HG02938 (cell line): ENCODE results near the gene GDF11.

Source experiments
- ATAC-seq: cut with Tn5 transposase; IDR thresholded peaks from one replicate; pipeline ENCODE4 v1.9.1; 2021; ENCODE audit warnings: mild to moderate bottlenecking, moderate library complexity; ENCODE audit not compliant: unreplicated experiment

Gene GDF11

DNA sequence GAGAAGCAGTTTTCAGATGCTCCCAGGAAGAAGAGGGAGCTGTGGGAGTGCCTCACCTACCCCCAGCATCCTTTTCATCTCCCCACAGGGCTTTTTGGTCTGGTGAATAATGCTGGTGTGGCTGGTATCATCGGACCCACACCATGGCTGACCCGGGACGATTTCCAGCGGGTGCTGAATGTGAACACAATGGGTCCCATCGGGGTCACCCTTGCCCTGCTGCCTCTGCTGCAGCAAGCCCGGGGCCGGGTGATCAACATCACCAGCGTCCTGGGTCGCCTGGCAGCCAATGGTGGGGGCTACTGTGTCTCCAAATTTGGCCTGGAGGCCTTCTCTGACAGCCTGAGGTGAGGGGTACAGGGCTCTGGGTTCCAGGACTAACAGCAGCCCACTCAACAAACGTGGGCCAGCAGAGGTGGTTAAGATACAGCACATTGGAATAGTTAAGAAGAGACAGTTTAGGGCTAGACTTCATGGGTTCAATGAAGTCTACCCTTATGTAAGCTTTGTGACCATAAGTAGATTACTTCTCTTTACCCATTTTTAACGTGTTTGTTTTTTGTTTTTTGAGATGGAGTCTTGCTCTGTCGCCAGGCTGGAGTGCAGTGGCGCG is 21.2 kb upstream of the GDF11 start:
- no peak for ATAC-seq

GRCh38 chr12:55722948-55723347 is 20.0 kb upstream of the GDF11 start:
- ATAC-seq: no peak

- no peak for ATAC-seq
Observed at GRCh38 chr12:55723516-55724225, 19.3 kb upstream of the GDF11 start.

DNA sequence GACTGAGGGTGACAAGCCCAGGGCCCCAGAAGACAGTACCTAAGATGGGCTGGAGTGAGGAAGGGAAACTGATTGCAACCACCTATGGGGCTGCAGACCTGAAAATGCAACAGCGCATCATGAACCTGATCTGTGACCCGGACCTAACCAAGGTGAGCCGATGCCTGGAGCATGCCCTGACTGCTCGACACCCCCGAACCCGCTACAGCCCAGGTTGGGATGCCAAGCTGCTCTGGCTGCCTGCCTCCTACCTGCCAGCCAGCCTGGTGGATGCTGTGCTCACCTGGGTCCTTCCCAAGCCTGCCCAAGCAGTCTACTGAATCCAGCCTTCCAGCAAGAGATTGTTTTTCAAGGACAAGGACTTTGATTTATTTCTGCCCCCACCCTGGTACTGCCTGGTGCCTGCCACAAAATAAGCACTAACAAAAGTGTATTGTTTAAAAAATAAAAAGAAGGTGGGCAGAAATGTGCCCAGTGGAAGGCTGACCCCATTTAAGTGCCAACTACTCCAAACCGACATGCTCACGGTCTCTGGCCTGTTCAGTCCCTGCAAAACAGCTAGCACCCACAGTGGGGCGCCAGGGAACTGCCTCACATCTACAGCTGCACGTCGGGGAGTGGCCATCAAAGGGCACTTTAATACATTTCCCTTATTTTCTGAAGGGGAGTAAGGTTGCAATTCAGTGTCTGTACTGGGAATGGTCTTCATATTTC is 18.5 kb upstream of the GDF11 start:
- ATAC-seq: no peak

GRCh38 chr12:55724940-55725309 is 18.0 kb upstream of the GDF11 start:
- no peak for ATAC-seq

GRCh38 chr12:55725556-55725955 is 17.4 kb upstream of the GDF11 start:
- ATAC-seq: no peak

DNA sequence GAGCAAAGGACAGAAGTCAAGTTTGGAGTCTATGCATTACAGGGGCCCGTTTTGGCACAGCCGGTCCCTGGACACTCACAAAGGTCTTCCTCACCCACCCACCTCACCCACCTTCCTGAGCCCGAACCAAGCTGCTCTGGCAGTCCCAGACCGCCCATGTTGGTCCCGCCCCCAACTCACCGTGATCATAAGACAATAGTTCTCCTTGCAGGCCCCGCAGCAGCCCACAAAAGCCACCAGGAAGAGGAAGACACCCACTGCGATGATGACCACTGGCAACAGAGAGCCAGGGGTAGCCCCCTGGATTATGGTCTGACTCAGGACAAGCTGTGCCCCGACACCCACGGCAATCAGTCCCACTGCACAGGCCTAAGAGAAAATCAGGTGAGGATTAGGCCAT is 16.0 kb upstream of the GDF11 start:
- ATAC-seq: no peak

DNA sequence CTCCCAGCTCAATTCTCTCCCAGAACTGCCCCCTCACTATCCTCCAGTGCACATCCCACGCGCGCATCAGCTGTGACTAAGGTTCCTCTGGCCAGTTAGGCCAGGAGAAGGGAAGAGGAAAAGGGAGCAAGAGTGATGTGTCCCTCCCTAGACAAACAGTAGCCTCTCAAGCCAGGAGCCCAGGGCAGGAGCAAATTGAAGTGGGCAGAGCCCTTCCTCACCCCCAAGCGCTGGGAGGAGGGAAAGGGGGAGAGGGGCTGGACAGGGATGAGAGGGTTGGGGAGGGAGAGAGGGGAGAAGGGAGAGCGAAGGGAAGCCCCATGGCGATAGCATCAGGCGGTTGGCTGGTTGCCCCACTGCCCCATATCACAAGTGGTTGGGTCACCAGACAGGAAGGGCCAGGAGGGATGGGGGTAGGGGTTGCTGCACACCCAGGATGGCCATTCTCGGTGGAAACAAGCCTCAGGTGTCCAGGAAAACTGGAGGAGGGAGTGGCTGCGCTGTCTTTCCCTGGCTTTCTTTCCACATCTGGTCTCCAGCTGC is 15.2 kb upstream of the GDF11 start:
- ATAC-seq: no peak

DNA sequence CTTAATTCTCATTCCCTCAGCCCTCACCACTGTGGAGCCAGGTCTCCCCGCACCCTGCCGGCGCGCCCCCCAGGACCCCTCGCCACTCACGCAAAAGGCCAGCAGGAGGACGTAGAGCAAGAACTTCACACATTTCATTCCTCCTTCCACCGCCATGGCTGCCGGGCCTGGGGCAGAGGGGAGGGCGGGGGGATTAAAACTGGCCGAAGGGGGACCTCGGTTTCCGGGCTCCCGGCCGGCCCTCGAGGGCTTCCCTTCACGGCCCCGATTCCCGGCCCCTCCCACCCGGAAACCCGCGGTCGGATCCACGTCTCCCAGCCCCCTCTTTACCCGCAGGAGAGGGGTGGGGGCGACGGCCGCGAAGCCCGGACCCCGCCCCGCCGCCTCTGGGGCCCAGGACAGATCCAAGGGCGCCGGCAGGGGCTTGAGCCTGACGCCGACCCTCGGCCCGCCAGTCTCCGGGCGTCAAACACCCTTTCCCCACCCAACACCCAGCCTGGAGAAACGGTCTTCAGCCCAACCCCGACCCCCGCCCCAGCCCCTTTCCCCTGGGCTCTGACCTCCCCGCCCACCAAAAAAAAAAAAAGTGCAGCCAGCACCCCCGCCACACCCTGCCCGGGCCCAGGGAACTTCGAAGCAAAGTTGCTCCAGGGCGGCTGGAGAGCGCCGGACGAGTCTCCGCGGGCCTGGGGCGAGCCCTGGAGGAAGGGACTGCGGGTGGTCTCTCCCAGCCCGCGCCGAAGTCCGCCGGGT is 14.6 kb upstream of the GDF11 start:
- ATAC-seq: peak; percentile 17

DNA sequence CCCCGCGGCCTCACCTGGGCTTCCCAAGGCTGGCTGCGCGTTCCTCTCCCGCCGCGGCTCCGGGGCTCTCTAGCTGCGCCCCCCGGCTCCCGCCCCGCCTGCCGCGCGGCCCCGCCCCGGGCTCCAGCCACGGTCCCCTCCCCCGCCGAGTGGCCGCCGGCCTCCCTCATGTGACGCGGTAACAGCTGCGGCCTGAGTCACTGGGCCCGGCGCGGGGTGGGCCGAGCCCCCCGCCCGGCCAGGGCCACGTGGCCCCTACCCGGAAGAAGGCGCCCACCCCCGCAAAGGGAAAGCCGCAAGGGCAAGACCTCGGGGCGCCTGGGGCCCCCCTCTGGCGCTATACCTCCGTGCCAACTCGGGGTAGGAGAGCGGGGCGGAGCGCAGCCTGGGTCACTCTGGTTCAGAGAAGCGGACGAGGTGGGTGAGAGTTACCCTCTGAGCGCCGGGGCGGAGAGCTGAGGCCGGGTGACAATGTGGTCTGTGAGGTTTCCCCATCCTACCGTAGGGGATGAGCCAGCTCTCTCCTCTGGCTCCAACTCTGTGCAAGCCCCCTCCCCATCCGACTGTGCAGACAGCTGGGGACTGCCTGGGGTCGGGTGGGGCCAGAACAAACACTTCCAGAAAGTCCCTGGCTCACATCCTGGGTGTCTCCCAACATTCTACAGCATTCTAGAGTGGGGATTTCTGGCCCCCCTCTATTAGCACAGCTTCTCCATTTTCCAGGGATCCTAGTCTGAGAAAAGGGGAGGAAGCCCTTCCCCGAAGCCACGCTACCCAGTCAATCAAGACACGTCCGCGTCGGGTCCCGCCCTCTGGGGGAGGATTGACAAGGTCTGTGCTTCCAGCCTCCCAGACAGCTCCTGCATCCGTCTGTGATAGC is 13.7 kb upstream of the GDF11 start, which contains the start of gene CD63:
Gene CD63 (minus strand): TSS at position 71 of the 880 bp plus-strand sequence. CDS start 668 bp downstream, outside the sequence.
- ATAC-seq: peak; percentile 53

DNA sequence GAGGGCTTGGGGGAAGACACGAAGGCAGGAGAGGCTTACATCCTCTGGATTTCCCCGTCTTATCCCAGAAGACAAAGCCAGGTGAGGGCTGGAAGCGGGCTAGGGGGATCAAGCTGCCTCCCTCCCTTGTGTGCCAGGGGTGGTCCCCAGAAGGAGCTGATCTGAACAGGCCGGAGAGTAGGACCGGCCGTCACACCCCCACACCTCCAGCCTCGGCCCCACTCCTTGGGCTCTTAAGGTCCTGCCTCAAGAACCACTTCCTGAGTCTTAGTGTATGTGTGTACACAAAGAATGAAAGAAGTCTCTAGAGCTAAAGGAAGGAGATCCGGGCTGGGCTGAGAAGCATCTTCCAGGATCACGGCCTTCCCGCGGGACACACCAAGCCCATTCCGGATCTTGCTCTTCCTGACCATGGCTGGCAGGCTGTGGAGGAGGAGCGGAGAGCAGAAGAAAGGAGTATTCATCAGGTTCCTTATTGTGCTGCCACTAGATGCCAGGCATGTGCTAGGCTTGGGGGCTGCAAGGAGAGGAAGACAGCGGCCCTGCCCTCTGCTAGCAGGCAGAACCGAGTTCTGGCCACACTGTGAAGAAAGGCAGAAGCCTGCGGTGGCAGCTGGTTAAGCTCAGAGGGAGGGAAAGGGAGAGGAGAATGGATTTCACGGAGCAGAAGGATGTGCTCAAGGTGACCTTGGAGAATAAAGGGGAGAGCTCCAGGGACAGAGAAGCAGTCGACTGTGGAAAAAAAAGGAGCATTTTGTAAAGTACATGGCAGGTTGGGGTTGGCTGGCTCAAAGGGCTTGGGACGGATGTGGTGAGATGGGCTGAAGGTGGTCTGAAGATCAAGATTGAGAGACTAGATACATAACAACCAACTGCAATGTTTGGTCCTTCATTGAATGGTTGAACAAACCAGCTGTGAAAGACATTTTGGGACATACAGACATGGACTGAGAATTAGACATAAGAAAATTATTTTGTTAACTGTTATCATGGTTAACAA is 12.8 kb upstream of the GDF11 start:
- peak; percentile 51 for ATAC-seq

DNA sequence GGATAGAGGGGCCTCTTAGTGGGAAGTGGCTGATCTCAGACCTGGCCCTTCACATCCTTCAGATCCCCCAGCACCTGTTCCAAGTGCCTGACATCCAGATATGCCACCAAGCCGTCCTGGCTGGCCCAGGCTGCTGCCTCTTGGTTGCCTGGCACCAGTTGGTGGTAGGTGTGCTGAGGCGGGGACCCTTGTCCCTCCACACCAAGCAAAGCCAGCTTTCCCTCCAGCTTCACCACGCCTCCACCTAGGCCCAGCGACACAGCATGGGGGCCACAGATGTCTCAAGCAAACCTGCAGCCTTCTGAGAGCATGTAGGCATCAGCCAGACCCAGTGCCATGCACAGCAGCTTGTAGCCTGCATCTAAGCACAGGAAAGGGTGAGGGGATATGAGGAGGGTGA is 10.6 kb upstream of the GDF11 start:
- no peak for ATAC-seq

DNA sequence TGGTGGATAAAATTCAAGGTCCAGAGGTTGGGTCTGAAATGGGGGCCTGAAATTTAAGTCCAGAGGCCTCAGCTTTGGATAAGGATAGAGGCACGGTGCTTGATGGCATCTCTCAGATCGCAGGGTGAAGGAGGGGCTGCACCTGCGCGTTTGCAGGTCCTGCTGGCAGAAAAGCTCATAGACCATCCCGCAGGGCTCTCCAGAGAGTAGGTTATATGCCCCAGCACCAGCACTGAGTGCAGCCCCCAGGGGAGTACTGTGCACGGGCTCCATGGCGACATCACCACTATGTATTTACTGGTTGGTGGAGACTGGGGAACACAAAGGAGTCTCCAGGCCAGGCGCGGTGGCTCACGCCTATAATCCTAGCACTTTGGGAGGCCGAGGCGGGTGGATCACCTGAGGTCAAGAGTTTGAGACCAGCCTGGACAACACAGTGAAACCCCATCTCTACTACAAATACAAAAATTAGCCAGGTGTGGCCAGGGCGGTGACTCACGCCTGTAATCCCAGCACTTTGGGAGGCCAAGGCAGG is 9.8 kb upstream of the GDF11 start:
- ATAC-seq: no peak

- no peak for ATAC-seq
Observed at GRCh38 chr12:55733858-55734257, 9.1 kb upstream of the GDF11 start.

DNA sequence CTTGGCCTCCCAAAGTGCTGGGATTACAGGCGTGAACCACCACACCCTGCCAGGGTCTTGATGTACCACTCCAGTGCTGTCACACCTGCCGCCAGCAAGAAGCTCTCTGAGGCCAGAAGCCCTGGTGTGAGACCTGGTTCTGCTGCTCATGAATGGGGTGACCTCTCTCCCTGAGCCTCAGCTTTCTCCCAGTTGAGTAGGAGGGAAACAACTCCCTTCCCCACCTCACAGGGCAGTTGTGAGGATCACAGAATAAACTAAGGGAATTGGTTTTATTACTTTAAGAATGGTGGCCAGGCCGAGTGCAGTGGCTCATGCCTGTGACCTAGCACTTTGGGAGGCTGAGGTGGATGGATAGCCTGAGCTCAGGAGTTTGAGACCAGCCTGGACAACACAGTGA is 8.3 kb upstream of the GDF11 start:
- ATAC-seq: no peak

DNA sequence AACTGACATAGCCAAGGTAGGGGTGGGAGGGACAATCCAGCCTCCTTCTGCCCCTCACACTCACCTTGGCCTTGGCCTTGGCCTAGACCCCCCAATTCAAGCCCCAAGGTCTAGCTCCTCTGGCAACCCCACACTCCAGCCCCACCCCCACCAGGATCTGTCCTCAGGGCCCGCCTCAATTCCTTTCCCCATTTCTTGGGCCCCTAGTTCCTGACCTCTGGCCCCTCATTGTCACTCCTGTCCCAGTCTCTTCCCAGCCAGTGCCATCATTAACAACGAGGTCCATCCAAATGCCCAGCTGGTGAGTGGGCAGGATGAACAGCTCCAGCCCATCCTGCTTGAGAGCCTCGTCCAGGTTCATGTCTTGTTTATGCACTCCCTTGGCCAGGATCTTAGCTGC is 6.8 kb upstream of the GDF11 start:
- no peak for ATAC-seq

- ATAC-seq: no peak
Observed at GRCh38 chr12:55736780-55737580, 5.9 kb upstream of the GDF11 start.

DNA sequence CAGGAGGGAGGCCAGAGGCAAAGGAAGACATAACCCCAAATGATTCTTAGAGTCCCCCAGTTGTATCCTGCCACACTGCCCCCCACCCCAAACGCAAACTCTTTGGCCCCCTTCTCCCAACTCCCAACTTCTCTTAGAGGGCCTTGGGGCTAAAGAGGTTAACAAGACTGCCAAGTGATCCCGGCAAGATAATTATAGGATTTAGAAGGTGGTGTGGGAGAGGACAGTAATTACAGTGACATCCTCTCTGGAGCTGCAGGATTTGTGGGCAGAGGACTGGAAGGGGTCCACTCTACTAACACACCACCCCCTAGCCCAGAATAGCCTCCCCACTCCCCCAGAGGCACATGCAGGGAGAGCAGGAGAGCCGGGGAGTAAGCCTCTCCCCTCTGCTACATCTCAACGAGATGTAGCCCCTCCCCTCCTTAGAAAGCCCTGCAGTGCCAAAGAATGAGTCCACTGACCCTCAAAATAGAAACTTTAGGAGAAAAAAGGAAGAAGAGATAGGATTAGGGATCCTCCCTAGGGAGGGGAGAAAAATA is 5.3 kb upstream of the GDF11 start:
- no peak for ATAC-seq
